ENCODE data around the gene CCDC150.

- TF ChIP-seq, protein P1, sequence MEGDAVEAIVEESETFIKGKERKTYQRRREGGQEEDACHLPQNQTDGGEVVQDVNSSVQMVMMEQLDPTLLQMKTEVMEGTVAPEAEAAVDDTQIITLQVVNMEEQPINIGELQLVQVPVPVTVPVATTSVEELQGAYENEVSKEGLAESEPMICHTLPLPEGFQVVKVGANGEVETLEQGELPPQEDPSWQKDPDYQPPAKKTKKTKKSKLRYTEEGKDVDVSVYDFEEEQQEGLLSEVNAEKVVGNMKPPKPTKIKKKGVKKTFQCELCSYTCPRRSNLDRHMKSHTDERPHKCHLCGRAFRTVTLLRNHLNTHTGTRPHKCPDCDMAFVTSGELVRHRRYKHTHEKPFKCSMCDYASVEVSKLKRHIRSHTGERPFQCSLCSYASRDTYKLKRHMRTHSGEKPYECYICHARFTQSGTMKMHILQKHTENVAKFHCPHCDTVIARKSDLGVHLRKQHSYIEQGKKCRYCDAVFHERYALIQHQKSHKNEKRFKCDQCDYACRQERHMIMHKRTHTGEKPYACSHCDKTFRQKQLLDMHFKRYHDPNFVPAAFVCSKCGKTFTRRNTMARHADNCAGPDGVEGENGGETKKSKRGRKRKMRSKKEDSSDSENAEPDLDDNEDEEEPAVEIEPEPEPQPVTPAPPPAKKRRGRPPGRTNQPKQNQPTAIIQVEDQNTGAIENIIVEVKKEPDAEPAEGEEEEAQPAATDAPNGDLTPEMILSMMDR (conservative IDR thresholded peaks at IDR 0.05): no peak
- TF ChIP-seq ZFX (IDR thresholded peaks at IDR 0.05): no peak
These were observed 119.8 kb downstream of the CCDC150 start for GRCh38 chr2:196759378-196759706.

Measured in C4-2B (cell line).